A673 (cell line): ENCODE measurements around the gene ATL1. TPM values are rescaled to one million over a fixed set of nuclear protein-coding genes. Genes with fewer than 3 reads are reported as not detected.

ENCODE experiments used
- BruUV-seq: library from RNA; stranded (reverse); fragments of 400-500 nt; replicated peaks from 2 replicates; lab custom pipeline; 2021; lab: Mats Ljungman, UMichigan
- CTCF ChIA-PET: fragments of 300-600 bp; sonication (Branson Sonifier 250); formaldehyde crosslinking; loops from one replicate; lab custom pipeline; 2022; ENCODE audit warnings: antibody characterized with exemption; lab: Charles Lee
- POLR2A ChIA-PET: fragments of 300-600 bp; sonication (Branson Sonifier 250); formaldehyde crosslinking; loops from one replicate; lab custom pipeline; 2022; ENCODE audit warnings: antibody characterized with exemption; ENCODE audit not compliant: low non-redundant PET; lab: Charles Lee
- DNase-seq: peaks from one replicate; pipeline ENCODE4 v3.0.0-alpha.2; 2015; ENCODE audit warnings: low spot score
- H3K27ac ChIP-seq: fragments of 200-600 bp; sonication (generic); 2 replicates; pipeline ENCODE4 v1.5.1; 2016; ENCODE audit warnings: mixed run types, low read depth, mild to moderate bottlenecking, mixed read lengths, antibody characterized with exemption, low read length; ENCODE audit not compliant: poor library complexity, severe bottlenecking
- H3K27me3 ChIP-seq: fragments of 200-600 bp; sonication (generic); replicated peaks from 2 replicates; pipeline ENCODE4 v1.6.1; 2017; ENCODE audit warnings: mixed run types, low read depth, mild to moderate bottlenecking, mixed read lengths, antibody characterized with exemption, low read length; ENCODE audit not compliant: insufficient read depth, poor library complexity
- H3K36me3 ChIP-seq: fragments of 200-600 bp; sonication (generic); 2 replicates; pipeline ENCODE4 v1.6.1; 2016; ENCODE audit warnings: mixed run types, mild to moderate bottlenecking, mixed read lengths, antibody characterized with exemption, low read length; ENCODE audit not compliant: insufficient read depth, poor library complexity, severe bottlenecking
- H3K4me1 ChIP-seq: fragments of 200-600 bp; sonication (generic); 2 replicates; pipeline ENCODE4 v1.6.1; 2017; ENCODE audit warnings: mixed run types, mild to moderate bottlenecking, mixed read lengths, antibody characterized with exemption, low read length; ENCODE audit not compliant: insufficient read depth, poor library complexity, severe bottlenecking
- H3K4me3 ChIP-seq: fragments of 200-600 bp; sonication (generic); 2 replicates; pipeline ENCODE4 v1.5.1; 2016; ENCODE audit warnings: low read depth, mixed run types, mild to moderate bottlenecking, mixed read lengths, low read length; ENCODE audit not compliant: poor library complexity, severe bottlenecking
- H3K9me3 ChIP-seq: fragments of 200-600 bp; sonication (generic); 2 replicates; pipeline ENCODE4 v1.6.1; 2016; ENCODE audit warnings: mixed run types, low read depth, mild to moderate bottlenecking, mixed read lengths, antibody characterized with exemption, low read length; ENCODE audit not compliant: poor library complexity, severe bottlenecking
- CTCF ChIP-seq: fragments of 300-800, 200-600 bp; sonication (generic); conservative IDR thresholded peaks from 2 replicates; pipeline ENCODE4 v1.5.1; 2017; ENCODE audit warnings: low read depth, mild to moderate bottlenecking, antibody characterized with exemption, low read length, moderate library complexity, mixed read lengths
- EZH2 ChIP-seq: fragments of 200-600 bp; sonication (generic); IDR thresholded peaks from 2 replicates; pipeline ENCODE4 v1.6.1; 2017; ENCODE audit warnings: borderline replicate concordance, low read depth, mild to moderate bottlenecking, mixed read lengths, antibody characterized with exemption, low read length; ENCODE audit not compliant: poor library complexity, severe bottlenecking
- intact Hi-C: fragments of 100-400 bp; cut with micrococcal nuclease; formaldehyde crosslinking; loops from one replicate; pipeline ENCODE4 v1.10.0; 2022; ENCODE audit not compliant: unreplicated experiment
- total RNA-seq: library from RNA; stranded (reverse); gene quantifications from 2 replicates; pipeline ENCODE4 v1.2.3, GENCODE V29; 2021

The ATL1 gene
- total RNA-seq, 1 experiment from 2014 or later, result 9.8 TPM

- ChIA-PET CTCF (no interaction called here), POLR2A (no interaction called here)
- DNase-seq, result no peak
These were observed 26.7 kb upstream of the ATL1 start for GRCh38 chr14:50533241-50533705.

GRCh38 chr14:50533806-50534205 lies 26.1 kb upstream of the ATL1 start:
- DNase-seq, result no peak
- TF ChIP-seq EZH2 (no peak), CTCF (no peak)
- Histone ChIP-seq H3K4me1 (peaks cover 9% of the 10 kb centered on the region), H3K4me3 (no peak overlapping the region), H3K36me3 (no peaks in the 10 kb centered on the region), H3K27ac (no peak overlapping the region), H3K27me3 (no peaks in the 10 kb centered on the region), H3K9me3 (peaks cover 5% of the 10 kb centered on the region)
- CTCF ChIA-PET, result no interaction called here
- no TSS peak for BruUV-seq
- POLR2A ChIA-PET, result no interaction called here
- intact Hi-C loops, result loop anchor here (2.0 to 5.0 kb wide), 5 partner anchors 192 to 899 kb away; partner anchors contain the start of gene DNAAF2

More at GRCh38 chr14:50533241-50533705, 26.7 kb upstream of the ATL1 start:
- H3K36me3 ChIP-seq, result no peaks in the 10 kb centered on the region
- TF ChIP-seq CTCF, result no peak
- TF ChIP-seq EZH2, result no peak
- BruUV-seq, result no TSS peak
- H3K4me1 ChIP-seq, result peaks cover 14% of the 10 kb centered on the region
- H3K27ac ChIP-seq, result no peak overlapping the region
- H3K27me3 ChIP-seq, result no peaks in the 10 kb centered on the region
- intact Hi-C loops, result loop anchor here (2.0 to 5.0 kb wide), 5 partner anchors 191 to 898 kb away; partner anchors contain the start of gene DNAAF2
- H3K4me3 ChIP-seq, result peak overlapping the region; percentile 91
- H3K9me3 ChIP-seq, result peaks cover 5% of the 10 kb centered on the region

GRCh38 chr14:50534416-50534815 lies 25.5 kb upstream of the ATL1 start:
- no peak overlapping the region for H3K4me3 ChIP-seq
- no TSS peak for BruUV-seq
- TF ChIP-seq EZH2, result no peak
- no peak for TF ChIP-seq CTCF
- ChIA-PET CTCF (no interaction called here), POLR2A (no interaction called here)
- no peak overlapping the region for H3K27ac ChIP-seq
- peaks cover 6% of the 10 kb centered on the region for H3K4me1 ChIP-seq
- intact Hi-C loops, result loop anchor here (5.0 kb wide), 4 partner anchors 192 to 667 kb away; no protein-coding TSS in a partner anchor
- H3K27me3 ChIP-seq, result no peaks in the 10 kb centered on the region
- no peaks in the 10 kb centered on the region for H3K36me3 ChIP-seq
- peaks cover 5% of the 10 kb centered on the region for H3K9me3 ChIP-seq
- no peak for DNase-seq
